T-helper 9 cell (primary cell): ENCODE results near the gene TTLL5.
A peak's percentile ranks its signal among the peaks of the same experiment; 100 is the strongest.

Experiments used
- DNase-seq: peaks from one replicate; pipeline ENCODE4 v3.0.0-alpha.2; 2020

TTLL5 gene

DNA sequence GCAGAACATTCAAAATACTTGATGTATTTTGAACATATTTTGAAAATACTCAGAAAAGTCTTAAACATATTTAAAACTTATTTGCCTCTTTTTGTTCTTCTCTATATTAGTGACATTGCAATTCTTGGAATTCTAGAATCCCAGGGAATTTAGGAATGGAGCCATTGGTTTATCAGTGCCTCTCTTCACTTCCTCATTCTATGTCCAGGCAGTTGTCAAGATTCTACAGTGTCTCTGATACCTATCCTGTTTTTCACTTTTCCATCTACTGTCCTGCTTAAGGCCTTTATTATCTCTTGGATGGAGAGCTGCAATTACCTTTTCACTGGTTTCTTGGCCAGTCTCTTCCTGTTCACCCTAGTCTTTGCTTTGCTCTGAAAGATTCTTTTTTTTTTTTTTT lies 144.6 kb downstream of the TTLL5 start:
- no peak for DNase-seq

DNA sequence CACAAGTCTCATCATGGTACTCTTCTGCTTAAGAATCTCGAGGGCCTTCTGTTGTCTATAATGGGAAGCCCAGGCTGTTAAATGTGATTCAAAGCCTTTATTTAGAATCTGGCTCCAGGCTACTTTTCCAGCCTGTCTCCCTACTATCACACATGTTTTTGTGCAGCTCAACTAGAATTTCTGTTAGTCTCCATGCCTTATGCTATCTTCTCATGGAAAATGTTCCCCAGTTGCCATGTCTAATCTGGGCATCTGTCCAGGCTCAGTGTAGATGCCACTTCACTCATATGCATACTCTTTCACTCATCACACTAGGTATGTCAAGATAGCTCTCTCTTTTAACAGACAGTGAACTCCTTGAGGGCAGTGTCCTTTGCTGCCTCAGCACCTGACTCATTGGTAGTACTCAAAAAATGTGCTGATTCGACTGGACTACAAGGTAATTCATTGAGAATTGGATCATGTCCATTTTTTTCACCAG lies 145.3 kb downstream of the TTLL5 start:
- no peak for DNase-seq

DNA sequence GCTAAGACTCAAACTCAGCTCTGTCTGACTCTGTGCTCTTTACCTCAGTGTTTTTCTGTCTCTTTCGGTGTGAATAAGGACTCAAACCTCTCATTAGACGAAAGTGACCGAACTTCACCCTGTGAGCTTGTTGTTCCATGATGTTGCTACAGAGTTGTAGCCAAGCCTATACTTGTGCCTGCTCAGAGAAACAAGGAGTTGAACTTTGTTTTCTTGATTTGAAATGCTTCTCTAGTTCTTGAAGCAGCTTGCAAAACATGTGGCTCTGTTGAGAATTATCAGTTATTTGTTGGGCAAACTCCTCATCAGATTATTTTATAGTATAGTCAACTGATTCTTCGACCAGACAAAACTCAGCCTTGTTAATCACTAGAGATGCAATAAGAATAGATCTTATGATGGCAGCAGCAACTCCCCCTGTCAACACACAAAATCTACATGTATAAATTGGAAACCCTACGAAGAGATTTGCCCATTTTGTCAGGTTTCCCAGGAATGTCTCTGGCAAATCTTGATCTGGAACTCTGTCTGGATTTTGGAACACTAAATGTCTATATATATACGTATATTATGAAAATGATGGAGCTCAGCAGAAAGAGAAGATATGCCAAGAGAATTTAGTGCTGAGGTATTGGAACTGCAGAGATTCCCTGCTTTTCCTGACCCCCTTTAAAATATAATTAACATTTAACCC lies 146.8 kb downstream of the TTLL5 start:
- no peak for DNase-seq

DNA sequence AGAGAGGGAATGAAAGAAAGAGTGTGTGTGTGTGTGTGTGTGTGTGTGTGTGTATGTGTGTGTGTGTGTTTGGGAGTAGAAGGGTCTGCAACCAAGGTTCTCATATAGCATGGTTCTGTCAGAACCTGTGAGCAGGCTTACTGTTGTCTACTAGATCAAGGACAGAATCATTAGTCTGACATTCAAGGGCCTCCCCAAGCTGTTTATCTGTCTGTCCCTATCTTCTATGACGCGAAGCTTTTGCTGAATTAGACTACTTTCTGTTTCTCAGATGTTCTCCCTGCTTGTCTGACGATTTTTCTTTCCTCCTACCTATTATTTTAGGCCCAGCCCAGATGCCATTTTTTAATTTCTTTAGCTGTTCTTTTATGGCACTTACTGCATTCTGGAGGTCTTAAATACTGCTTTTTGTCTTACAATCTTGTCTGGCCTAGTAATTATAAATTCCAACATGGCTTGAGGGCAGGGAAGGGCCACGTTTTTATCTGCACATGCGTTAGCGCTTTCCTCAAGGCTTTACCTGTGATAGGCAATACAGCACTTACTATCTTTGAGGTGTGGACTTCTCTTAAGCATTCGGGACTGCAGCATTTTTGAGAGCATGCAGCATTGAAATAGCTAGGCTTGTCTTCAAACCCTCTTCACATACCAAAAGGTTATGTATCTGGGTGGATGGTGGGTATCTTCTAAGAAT lies 150.2 kb downstream of the TTLL5 start:
- DNase-seq = no peak

DNA sequence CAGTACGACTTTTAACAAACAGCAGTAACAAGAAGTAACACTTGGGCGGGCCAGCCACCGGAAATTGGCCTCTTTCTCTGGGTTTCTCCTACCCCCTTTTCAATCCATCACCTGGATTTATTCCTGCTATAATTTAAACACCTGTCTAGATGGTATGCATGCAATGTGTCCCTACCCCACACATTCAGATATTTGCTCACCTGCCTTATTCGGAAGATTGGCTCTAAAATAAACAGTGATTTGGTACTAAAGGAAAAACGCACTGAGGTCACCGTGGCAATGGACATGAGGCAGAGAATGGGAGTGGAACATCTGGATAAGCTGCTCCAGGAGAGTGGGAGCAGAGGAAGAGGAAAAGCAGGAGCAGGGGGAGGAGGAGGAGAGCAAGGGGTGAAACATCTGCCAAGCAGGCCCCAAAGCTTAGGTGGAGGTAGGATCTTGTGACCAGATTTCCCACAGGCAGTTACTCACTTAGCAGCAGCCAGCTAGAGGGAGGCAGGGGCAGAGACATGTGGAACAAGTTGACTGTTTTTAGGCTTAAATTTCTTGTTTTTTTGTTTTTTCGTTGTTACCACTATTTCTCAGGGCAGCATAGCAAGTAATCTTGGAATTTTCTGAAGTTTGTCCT lies 150.9 kb downstream of the TTLL5 start:
- DNase-seq = no peak

DNA sequence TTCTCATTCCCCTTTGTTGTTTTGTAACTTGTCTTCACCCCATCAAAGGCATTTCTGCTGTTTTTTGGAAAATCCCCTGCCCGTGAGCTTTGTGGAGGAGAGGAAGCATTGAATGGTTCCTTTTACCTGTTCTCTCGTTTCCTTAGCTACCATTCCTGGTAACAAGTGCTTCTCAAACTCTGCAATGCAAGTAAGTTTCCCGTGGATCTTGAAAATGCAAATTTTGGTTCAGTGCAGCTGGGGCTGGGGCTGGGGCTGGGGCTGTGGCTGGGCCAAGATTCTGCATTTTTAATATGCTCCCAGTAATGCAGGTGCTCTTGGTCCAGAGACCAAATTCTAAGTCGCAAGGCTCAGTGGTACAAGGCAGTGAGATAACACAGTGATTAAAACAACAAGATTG lies 151.6 kb downstream of the TTLL5 start:
- DNase-seq = no peak

DNA sequence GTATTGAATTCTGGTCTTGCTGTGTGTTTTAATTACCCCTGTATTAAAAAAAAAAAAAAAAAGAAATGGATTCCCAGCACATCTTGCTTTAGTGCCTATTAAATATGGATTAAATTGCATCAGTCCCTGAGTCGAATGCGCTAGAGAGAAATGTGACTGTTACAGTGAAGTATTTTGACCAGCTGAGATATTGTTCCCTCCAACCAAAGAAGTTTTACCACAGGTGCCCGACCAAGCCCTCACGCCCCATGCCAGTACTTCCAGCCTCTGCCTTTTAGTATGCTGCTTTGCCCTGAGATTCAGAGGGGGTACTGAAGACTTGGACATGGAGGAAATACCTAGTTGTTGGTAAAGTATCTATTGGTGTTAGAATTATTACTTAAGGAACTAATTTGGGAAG lies 159.7 kb downstream of the TTLL5 start:
- no peak for DNase-seq

DNA sequence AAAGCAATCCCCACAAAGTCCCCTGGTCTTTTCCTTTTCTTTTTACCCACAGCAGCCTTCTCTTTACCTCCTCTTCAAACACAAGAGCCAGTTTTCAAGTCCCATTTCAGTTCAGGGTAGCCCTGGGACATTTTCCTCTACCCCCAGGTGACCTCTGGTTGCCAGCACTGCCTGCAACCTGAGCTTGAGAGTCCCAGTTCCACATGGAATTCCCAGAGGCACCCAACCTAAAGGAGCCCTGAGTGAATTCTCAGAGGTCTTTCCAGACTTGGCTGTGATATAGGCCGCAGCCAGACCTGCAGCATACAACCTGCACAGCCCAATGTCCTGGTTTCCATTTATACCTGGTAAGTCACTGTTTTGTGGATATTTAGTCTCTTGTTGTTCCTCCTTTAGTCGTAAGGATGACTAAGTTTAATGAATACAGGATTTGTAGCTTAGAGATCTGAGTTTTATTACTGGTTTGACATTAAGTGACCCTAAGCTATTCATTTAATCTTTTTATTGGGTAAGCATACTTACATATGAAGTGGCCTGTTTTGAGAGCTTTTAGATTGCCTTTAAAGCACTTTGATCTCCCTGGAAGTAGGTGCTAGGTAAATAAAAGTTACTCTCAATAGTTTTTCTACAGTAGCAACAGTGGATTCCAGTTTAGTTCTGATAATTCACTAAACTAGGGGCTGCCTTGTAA lies 160.9 kb downstream of the TTLL5 start:
- no peak for DNase-seq

DNA sequence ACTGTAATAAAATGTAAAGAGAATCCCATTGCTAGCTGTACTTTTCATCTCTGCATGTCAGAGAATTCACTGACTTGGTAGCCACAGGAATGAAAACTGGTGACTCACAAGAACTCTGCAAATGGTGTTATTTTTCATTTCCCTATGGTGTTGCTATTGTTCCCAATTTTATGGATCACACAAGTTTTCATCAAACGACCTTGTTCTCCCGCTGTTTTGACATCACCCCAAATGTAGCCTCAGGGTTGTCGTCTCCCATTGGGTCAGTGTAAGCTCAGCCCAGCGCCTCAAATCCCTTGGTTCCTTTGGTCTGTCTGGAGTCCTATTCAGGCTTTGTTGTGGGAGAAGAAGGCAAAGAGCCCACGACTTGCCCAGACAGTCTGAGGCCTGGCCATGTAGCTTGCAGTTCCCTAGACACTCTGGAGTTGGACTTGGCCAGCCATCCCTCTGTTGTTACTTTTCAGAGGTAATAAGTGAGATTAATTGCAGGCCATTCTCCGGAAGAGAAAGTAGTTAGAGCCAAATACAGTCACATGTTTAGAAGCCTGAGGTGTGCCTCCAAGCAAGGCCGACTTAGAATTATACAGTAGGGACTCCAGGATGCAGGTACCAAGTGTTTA lies 161.6 kb downstream of the TTLL5 start:
- DNase-seq = no peak

DNA sequence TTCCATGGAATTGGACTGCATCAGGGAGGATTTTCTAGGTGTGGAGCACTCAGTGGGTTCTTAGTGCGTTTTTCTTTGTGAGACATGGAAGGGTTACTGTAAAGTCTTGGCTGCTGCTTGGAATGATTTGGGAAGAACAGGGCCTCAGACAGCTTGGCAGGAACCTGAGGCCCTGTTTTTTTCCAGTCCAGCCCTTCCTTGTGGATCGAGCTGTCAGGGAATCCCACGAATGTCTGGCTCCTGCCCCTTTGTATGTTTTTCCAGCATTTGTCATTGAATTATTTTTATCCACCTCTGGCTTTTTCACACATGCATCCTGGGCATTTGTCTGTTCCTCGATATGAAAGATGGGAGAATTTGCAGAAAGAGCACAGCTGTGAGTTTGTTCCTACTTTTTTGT lies 162.3 kb downstream of the TTLL5 start:
- no peak for DNase-seq

DNA sequence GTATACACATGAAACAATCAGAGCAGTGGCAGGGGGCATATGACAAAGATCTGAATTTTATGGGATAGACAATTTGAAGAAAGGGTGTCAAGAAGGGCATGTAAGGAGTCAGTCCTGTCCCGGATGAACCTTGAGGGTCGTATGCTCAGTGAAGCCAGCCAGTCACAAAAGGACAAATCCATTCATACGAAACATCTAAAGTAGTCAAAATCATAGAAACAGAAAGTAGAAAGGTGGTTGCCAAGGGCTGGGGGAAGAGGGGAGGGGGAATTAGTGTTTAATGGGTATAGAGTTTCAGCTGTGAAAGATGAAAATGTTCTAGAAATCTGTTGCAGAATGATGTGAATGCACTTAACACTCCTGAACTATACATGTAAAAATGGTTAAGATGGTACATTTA lies 163.3 kb downstream of the TTLL5 start:
- no peak for DNase-seq

DNA sequence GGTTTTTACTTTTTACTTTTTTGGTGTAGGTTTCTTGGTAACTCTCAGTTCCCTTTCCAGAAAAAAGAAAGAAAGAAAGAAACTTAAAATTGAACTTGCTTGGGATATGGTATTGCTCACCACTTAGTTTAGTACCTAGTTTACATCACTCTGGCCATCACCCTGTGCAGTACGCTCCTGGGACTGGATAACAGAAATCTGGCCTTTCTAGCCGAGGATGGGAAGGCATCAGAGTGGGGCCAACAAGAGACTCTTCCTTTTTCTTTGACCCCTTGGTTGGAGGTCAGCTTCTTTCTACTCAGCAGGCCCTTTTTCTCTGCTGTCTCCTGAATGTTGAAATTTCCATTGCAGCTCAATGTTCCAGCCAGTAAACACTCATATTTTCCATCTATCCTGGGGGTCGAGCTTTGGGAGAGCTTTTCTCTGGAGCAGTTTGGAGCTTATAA lies 164.1 kb downstream of the TTLL5 start:
- no peak for DNase-seq

DNA sequence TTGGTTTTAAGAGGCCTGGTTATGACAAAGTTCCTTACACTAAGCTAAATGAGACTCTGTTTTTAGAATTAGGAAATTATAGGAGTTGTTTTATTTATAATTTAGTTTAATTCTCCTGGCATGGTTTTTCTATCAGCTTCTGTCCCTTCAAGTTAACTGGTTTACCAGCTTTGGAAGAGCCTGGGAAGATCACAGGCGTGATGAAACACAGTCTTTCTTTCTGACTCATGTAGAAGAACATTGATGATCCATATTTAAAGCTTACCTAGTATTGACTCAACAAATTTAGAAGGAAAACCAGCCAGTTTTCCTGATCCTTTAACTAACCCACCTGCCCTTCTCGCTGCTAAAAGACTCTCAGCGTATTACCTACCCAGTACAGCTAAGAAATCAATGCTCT lies 165.6 kb downstream of the TTLL5 start:
- DNase-seq = no peak

DNA sequence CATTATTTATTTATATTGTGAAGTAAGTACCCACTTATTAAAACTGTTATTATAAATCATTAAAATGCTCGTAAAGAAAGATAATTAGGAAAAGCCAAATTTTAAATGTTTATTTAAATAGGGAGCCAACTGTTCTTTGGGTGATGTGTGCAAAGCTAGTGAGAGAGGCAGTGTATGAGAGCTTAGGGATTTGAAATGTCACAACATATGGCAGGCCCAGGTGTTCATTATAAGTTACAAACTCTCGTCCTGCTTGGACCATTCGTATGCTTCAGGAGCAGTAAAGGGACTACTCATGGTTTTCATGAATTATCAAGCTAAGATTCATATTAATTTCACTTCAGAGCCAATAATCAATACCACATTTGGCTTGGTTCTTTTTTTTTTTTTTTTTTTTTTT lies 166.3 kb downstream of the TTLL5 start:
- DNase-seq = no peak

DNA sequence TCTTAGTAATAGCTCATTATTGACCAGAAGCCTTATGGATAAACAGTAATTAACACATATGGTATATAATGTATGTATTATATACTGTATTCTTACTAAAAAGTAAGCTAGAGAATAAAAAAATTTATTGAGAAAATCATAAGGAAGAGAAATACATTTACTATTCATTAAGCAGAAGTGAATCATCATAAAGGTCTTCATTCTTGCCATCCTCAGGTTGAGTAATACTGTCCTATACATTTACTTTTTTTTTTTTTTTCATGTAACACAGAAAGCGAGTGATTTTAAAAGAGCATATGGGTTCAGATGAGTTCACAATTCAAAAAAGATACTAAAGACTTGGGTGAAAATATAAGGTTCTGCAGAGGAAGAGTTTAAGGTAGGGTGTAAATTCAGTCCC lies 168.3 kb downstream of the TTLL5 start:
- DNase-seq = no peak

DNA sequence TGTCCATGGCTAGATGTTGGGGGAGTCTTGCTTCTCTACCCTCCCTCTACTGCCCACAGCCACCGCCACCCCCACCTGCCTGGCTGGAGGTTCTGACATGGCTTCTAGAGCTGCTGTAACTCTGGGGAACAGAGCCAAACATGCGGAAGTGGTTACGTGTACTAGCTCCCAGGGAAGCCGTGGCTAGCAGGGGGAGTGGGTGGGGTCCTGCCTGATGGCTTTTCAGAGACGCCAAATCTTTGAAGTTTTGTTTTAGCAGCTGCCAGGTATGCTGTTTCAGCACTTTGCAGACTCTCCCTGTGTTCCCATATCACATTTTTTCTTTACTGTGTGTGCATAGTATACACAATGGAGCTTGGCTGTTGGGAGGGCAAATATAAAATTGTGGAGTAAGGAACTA lies 170.4 kb downstream of the TTLL5 start:
- peak; percentile 1 for DNase-seq

DNA sequence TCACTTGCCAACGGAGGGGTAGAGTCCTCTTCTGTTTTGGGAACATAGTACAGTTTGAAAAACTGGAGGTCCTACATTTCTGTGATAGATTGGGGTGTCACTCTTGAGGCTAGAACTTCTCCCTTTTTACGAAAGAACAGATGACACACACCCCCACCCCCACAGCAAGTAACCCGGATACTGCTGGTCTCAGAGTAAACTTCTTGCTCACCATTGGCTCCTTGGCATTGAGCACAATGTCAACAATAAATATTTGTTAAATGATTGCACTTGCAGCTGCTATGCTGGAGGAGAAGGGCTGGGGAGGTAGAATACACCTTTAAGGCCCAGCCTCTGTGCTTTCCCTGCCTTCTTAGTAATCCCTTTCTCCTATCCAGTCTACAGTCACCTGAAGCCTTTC lies 170.9 kb downstream of the TTLL5 start:
- no peak for DNase-seq

DNA sequence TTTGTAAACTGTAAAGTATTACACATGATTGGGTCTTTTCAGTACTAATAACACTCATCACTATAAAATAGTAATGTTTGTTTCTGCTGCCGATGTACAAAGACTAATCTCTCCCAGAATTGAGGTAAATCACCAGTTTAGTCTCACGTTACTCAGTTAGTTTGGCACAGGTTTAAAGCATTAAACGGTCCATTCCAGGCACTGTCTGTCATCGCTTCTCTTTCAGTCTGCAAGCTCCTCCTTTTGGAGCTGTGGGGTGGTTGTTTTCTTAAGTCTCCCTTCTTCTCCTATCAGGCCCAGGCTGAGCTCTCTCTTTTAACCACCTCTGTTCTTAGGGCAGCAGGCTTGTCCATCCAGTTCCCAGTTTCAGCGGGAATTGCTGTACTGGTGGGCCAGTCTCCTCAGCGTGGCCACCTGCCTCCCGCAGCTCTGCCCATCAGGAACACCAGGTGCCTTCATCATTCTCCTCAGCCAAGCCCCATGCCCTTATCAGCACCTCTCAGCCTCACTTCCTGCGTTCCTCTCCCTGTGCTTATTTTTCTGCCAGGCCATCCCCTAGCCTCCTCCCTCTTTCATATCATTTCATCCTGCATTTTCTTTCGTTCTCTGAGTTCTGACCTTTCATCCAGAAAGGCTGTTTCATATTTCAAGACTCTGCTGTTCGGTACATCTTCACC lies 171.7 kb downstream of the TTLL5 start:
- no peak for DNase-seq

DNA sequence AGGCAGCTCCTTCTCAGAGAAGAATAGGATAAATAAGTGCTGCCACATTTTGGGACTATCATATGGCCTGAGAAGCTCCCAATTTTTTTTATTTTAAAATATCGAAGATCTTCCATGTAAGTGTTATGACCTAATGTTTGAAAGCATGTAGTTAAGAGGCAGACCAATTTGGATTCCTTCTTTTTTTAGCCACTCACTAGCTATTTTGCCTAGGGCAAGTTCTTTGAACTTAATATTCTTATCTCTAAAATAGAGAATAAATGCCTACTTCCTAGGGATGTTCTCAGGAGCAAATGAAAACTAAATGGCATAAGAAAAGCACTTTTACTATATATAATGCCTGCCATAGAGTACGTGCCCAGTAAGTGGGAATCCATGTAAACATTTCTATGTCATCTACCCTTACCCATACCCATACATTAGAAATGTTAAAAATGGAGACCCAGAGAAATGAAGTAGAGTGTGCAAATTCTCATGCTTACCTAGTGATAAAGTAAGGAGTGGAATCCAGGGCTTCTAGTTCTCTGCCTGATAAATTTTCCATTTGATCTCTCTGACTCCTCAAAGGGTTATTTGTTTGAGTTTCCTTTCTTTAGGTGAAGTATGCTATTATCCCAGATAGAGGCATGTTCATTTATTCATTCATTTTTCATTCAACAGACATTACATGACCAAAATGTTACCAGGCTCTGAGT lies 172.4 kb downstream of the TTLL5 start:
- DNase-seq = no peak

DNA sequence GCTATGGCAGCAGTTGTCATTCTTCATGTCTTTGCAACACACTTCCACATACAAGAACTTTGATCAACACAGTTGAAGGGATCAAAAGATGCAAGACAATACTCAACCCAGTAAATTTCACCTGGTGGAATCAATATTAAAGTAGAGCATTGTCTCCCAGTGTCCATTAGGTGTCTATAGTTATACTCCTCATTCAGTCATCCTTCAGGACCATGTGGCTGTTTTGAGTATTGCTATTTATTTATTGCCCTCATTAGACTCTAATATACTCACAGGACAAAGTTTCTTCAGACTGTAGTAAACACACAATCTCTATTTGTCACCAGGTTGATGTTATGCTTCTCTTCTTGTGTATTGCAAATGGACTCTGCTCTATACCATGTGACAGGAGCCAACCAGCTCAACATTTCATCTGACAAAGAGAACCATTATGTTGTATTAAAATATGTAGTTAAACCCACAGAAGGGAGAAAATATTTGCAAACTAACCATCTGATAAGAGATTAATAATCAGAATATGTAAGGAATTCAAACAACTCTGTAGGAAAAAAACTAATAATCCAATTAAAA lies 174.2 kb downstream of the TTLL5 start:
- no peak for DNase-seq

DNA sequence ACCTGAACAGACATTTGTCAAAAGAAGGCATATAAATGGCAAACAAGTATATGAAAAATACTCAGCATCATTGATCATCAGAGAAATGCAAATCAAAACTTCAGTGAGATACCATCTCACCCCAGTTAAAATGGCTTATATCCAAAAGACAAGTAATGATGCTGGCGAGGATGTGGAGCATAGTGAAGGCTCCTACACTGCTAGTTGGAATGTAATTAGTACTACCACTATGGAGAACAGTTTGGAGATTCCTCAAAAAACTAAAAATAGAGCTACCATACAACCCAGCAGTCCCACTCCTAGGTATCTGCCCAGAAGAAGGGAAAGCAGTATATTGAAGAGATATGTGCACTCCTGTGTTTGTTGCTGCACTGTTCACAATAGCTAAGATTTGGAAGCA lies 174.7 kb downstream of the TTLL5 start:
- no peak for DNase-seq
